ENCODE results near the gene SMO.

SMO gene

DNA sequence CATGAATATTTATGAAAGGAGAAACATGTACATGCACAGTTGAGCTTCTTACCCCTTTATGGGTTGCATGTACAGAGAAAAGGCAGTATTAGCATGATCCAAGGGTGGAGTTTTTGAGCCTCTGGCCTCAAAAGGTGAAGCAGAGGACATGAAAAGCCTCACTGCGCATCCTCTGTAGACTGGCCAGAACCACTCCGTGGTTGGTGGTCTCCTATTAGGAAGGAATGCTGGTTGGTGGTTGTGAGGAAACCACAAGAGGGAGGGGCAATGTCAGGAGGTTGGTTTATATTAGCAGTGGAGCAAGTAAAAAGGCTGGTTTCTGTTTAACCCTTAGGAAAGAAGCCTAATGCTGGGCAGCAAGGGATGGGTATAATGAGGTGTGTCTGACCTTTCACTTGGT lies 73.9 kb downstream of the SMO start:
- H3K4me3 ChIP-seq (ENCODE audit: insufficient read depth, low read length, poor library complexity, severe bottlenecking): no peak overlapping the region
- H3K9me2 ChIP-seq (replicated peaks; ENCODE audit: insufficient read depth, low read length): no peaks in the 10 kb centered on the region
- no peak overlapping the region for H3K27ac ChIP-seq (ENCODE audit: low read depth, low read length)
- no peaks in the 10 kb centered on the region for H3F3A ChIP-seq (ENCODE audit: insufficient read depth)
- no peak overlapping the region for H2AFZ ChIP-seq (ENCODE audit: low read depth, low read length, severe bottlenecking)
- H3K9ac ChIP-seq (ENCODE audit: low read length): no peak overlapping the region
- H3K27me3 ChIP-seq (ENCODE audit: low read length): no peaks in the 10 kb centered on the region
- no peak for TF ChIP-seq EZH2phosphoT487 (conservative IDR thresholded peaks at IDR 0.05; ENCODE audit: low read length)
- TF ChIP-seq, protein P1, sequence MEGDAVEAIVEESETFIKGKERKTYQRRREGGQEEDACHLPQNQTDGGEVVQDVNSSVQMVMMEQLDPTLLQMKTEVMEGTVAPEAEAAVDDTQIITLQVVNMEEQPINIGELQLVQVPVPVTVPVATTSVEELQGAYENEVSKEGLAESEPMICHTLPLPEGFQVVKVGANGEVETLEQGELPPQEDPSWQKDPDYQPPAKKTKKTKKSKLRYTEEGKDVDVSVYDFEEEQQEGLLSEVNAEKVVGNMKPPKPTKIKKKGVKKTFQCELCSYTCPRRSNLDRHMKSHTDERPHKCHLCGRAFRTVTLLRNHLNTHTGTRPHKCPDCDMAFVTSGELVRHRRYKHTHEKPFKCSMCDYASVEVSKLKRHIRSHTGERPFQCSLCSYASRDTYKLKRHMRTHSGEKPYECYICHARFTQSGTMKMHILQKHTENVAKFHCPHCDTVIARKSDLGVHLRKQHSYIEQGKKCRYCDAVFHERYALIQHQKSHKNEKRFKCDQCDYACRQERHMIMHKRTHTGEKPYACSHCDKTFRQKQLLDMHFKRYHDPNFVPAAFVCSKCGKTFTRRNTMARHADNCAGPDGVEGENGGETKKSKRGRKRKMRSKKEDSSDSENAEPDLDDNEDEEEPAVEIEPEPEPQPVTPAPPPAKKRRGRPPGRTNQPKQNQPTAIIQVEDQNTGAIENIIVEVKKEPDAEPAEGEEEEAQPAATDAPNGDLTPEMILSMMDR (IDR thresholded peaks at IDR 0.05; ENCODE audit: insufficient read depth, low read length, poor library complexity, severe bottlenecking): no peak
- no peak overlapping the region for H3K4me2 ChIP-seq (ENCODE audit: low read depth, low read length, poor library complexity, severe bottlenecking)
- no peaks in the 10 kb centered on the region for H3K36me3 ChIP-seq (ENCODE audit: low read length)
- no peaks in the 10 kb centered on the region for H3K79me2 ChIP-seq (ENCODE audit: insufficient read depth, low read length)
- no peaks in the 10 kb centered on the region for H4K20me1 ChIP-seq (ENCODE audit: low read depth, low read length)
- no peaks in the 10 kb centered on the region for H3K9me3 ChIP-seq (ENCODE audit: insufficient read depth, low read length)

Data from SU-DHL-6 (cell line).